HG03159 (cell line): Measurements from ENCODE around the gene SPRED3.
"Not testable (repeated sequence)": the region's sequence is repeated elsewhere in the genome, so short reads cannot be mapped to it uniquely, and the experiment has no call there.

Source experiments
- ATAC-seq: cut with Tn5 transposase; IDR thresholded peaks from one replicate; pipeline ENCODE4 v1.9.1; 2021; ENCODE audit warnings: mild to moderate bottlenecking, moderate library complexity; ENCODE audit not compliant: unreplicated experiment

The SPRED3 gene

DNA sequence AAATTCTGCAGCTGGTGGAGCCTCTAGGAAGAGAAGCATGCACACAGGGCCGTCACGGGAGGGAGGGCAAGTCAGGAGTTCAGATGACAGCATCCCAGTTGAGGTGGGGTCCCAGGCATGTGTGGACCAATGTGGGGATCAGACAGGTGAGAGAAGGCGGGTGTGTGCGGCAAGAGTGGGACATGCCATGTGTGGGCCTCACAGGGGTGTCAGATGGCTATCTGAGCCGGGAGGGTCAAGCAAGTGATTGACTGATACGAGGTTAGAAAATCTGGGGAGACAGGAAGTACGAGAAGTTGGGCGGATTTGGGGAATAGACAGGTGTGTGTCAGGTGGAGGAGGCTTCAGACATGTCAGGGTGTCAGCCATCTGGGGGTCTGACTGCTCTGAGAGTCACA, 28.6 kb downstream of the SPRED3 start:
- ATAC-seq: no peak

- no peak for ATAC-seq
Observed at GRCh38 chr19:38417544-38418506, 29.3 kb downstream of the SPRED3 start.

GRCh38 chr19:38420935-38421334, 32.4 kb downstream of the SPRED3 start:
- ATAC-seq: no peak

GRCh38 chr19:38421856-38422255, 33.4 kb downstream of the SPRED3 start:
- ATAC-seq: no peak

DNA sequence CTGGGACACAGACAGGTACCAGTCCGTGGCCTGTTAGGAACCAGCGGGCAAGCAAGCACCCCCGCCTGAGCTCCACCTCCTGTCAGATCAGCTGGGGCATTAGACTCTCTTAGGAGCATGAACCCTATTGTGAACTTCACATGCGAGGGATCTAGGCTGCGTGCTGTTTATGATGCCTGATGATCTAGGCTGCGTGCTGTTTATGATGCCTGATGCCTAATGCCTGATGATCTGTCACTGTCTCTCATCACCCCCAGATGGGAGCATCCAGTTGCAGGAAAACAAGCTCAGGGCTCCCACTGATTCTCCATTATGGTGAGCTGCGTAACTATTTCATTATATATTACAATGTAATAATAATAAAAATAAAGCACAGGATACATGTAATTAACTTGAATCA, 33.9 kb downstream of the SPRED3 start:
- no peak for ATAC-seq

- no peak for ATAC-seq
Observed at GRCh38 chr19:38424272-38424671, 35.8 kb downstream of the SPRED3 start.

DNA sequence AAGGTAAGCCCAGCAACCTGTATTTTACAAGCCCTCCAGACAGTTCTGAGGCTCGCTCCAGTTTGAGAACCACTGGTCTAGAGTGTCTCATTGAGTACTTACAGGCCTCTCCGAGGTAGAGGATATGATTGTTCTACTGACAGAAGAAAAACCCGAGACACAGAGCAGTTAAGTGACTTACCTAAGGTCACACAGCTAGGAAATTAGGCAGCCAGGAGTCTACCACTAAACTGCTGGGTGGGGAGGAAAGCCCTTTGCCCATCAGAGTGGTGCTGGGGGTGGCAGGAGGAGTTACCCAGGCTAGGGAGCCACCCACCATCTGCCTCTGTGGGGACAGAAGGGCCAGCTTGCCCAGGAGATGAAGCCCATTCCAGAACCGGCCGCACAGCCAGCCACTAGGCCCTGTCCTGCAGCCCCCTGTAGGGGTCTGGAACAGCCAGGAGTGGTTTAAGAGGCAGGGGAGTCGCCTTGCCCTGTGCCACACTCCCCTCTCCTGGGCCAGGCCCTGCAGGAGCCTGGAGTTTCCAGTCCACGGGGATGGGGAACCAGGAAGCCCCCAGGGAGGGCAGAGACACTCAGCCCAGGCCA, 36.8 kb downstream of the SPRED3 start:
- no peak for ATAC-seq

DNA sequence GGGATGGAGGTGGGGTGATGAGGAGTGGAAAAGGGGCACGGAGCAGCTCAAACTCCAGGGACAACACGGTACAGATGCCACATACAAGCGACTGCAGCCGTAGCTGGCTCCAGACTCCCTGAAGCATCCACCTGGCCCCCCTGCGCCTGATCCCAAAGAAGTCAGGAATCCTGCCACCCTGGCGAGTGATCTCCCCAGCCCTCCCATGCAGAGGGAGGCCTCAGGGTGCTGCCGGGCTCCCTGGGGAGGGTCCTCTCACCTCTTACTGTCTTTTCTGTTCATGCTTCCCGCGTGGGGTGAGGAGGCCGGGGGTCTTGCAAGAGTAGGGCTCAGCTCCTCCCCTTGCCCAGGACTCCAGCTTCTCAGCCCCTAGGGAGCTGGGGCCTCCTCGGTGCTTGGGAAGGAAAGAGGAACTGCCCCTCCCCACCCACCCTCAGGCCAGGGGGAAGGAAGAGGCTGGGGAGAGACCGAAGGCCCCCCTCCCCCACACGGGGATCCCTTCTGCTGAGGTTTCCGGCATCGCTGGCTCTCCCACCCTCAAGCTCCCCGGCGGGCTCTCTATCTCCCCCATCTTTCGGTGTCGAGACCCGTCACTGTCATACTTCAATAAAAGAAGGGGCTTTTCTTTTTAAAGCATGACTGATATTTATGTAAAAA, 37.4 kb downstream of the SPRED3 start, which contains the start of gene RASGRP4:
TSS of gene RASGRP4 (minus strand) at position 410 of the 657 bp plus-strand sequence. CDS start at position 282, 128 bp downstream.
- no peak for ATAC-seq

DNA sequence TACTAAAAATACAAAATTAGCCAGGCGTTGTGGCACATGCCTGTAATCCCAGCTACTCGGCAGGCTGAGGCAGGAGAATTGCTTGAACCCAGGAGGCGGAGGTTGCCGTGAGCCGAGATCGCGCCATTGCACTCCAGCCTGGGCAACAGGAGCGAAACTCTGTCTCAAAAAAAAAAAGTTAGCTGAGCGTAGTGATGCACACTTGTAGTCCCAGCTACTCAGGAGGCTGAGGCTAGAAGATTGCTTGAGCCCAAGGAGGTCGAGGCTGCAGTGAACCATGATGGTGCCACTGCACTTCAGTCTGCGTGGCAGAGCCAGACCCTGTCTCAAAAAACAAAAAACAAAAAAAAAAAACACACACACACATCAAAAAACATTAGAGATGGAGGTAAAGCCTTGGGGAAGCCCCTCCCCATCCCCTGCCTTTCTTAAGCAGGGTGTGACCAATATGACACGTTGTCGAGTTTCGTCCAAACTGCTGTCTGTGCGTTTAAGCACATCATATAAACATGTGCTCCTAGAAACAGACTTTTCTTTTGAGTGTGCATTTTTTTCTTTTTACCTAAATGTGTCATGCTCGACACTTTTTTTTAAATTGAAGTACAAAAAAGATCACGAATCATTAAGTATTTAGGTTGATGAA, 38.7 kb downstream of the SPRED3 start:
- ATAC-seq: not testable (repeated sequence)

GRCh38 chr19:38429055-38429810, 40.7 kb downstream of the SPRED3 start:
- no peak for ATAC-seq

- no peak for ATAC-seq
Observed at GRCh38 chr19:38429811-38430156, 41.3 kb downstream of the SPRED3 start.

DNA sequence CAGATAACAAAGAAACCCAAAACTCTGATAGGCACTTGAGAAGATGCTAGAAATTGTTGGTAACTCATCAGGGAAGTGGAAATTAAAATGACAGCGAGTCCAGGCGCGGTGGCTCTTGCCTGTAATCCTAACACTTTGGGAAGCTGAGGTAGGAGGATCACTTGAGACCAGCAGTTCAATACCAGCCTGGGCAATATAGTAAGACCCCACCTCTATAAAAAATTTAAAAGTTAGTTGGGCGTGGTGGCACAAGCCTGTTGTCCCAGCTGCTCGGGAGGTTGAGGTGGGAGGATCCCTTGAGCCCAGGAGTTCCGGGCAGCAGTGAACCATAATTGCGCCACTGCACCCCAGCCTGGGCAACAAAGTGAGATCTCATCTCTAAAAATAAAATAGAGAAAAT, 42.4 kb downstream of the SPRED3 start:
- no peak for ATAC-seq

DNA sequence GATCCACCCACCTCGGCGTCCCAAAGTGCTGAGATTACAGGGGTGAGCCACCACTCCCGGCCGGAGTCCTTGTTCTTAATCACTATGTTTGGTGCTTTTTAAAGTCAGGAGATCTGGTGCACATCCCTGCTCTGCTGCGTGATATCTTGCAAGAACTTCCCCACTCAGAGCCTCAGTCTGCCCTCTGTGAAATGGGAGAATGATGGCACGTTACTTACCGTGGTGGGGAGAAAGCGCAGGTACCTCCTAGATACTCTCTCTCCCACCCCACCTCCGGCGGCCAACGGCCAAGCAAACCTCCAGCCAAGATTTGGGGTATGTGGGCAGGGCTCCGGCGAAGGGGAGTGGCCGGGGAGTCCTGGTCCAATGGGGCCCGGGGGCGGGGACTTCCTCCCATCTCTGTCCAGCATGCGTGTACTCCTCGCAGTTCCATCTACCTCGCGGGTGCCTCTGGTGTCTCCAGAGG, 44.8 kb downstream of the SPRED3 start, which contains the start of gene RYR1:
TSS of gene RYR1 (plus strand) at position 424 of the 466 bp plus-strand sequence. CDS start 139 bp downstream, outside the sequence.
- no peak for ATAC-seq

DNA sequence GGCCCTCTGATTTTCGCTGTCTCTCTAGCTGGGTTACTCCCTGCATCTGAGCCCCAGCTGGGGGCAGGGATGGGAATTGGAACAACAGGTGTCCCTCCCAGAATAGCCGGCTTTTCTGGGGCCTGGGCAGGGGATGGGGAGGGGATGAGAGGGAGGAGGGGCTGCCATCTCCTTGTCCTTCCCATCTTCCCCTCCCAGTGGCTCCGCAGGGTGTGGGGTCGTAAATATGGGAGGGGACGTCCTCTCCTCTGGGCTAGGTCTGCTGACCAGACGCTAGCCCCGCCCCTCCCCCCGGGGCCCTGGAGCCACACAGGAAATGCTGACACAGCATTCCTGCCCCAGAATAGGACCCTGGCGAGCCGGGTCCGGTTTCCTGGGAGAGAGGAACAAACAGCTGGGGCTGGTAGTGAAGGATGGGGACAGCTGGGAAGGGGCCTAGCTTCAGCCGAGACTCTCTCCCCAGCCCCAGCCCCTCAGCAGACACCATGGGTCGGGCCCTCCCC, 46.1 kb downstream of the SPRED3 start:
- no peak for ATAC-seq

GRCh38 chr19:38437295-38437694, 48.8 kb downstream of the SPRED3 start:
- ATAC-seq: no peak

DNA sequence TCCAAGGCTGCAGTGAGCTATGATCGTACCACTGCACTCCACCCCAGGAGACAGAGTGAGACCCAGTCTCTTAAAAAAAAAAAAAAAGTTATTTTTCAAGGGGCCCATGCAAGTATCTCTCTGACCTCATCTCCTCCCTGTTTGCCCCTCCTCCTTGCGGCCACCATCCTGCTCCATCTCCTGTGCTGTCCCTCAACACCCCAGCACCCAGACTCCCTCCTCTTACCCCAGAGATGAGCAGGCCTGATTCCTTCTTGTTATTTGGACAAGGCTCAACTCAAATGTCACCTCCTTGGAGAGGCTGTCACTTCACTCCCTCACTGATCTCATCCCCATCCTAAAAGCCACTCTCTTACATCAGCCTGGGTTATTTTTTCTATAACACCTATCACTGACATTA, 49.4 kb downstream of the SPRED3 start:
- ATAC-seq: no peak

DNA sequence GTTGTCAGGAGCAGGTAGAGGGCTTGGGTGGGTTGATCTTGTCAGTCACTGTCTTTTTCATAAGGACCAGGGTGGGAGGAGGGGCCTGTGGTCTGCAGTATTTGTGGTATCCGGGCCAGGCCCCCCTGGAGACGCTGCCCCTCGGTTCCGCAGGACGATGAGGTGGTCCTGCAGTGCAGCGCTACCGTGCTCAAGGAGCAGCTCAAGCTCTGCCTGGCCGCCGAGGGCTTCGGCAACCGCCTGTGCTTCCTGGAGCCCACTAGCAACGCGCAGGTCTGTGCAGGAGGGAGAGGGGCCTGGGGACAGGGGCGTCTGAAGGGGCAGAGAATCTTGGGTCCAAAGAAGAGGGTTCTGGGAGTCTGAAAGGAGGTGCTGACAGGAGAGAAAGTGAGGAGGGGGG, 52.1 kb downstream of the SPRED3 start:
- ATAC-seq: no peak

DNA sequence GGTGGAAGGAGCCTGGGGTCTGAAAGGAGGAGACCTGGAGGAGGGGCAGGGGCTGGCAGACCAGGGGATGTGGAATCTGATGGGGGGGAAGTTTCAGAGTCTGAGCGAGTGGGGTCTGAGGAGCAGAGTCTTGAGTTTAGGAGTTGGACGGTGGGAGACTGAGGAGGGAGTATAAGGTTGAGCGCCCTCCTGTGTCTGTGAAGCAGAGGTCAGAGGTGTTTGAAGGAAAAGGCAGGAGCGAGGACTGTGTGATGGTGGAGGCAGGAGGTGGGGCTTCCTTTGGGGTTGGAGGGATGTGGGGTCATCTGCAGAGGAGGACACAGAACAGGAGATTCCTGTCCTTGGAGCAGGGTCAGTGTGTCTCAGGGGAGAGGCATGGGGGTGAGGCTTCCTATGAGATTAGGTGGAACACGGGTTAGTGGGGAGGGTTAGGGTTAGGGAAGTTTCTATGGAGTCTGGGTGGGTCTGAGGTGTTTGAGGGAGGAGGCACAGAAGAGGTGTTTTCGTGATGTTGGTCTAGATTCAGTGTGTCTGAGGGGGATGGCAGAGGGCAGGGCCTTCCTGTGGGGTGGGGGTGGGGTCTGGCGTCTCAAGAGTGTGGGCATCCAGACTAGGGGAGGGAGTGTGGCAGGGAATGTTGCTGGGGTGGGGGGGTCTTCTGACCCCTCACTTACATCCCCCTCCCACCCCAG, 53.3 kb downstream of the SPRED3 start:
- no peak for ATAC-seq

DNA sequence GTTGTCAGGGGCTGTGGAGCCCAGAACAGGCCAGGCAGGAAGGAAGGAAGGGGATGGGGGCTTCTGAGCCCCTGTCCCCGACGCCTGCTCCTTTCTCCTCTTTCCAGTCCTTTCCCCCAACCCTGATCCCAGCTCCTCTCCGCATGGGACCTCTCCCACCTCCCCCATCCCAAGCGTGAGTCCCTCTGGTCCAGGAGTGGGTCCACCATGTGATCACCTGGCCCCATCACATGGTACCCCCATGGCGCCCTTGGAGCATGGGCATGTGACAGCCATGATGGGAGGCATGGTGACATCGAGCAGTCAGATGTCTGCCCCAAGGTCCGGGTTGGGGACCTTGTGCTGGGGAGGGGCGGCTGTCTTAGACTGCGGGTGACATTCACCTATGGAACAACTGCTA, 54.2 kb downstream of the SPRED3 start:
- ATAC-seq: no peak
